ENCODE data around the gene CDK12. TPM values are rescaled to one million over a fixed set of nuclear protein-coding genes. Genes with fewer than 3 reads are reported as not detected.
"Not testable (repeated sequence)": the region's sequence is repeated elsewhere in the genome, so short reads cannot be mapped to it uniquely, and the experiment has no call there.

Gene CDK12
- total RNA-seq, 1 donor from 2014 or later: 93.5 TPM

GRCh38 chr17:39487946-39488345, 26.7 kb downstream of the CDK12 start:
- intact Hi-C loops (cut with micrococcal nuclease): no loop called here

- intact Hi-C loops (cut with micrococcal nuclease): not testable (repeated sequence)
Observed at GRCh38 chr17:39496921-39497320, 35.6 kb downstream of the CDK12 start.

GRCh38 chr17:39507511-39507910, 46.2 kb downstream of the CDK12 start:
- intact Hi-C loops (cut with micrococcal nuclease): no loop called here

GRCh38 chr17:39508987-39509386, 47.7 kb downstream of the CDK12 start:
- intact Hi-C loops (cut with micrococcal nuclease): no loop called here

- intact Hi-C loops (cut with micrococcal nuclease): no loop called here
Observed at GRCh38 chr17:39513309-39513708, 52.0 kb downstream of the CDK12 start.

GRCh38 chr17:39513915-39514314, 52.6 kb downstream of the CDK12 start:
- intact Hi-C loops (cut with micrococcal nuclease): no loop called here

GRCh38 chr17:39517224-39517623, 55.9 kb downstream of the CDK12 start:
- intact Hi-C loops (cut with micrococcal nuclease): no loop called here

GRCh38 chr17:39525801-39526506, 64.7 kb downstream of the CDK12 start:
- intact Hi-C loops (cut with micrococcal nuclease): no loop called here

GRCh38 chr17:39527220-39527813, 66.0 kb downstream of the CDK12 start:
- intact Hi-C loops (cut with micrococcal nuclease): no loop called here

GRCh38 chr17:39529455-39529854, 68.2 kb downstream of the CDK12 start:
- intact Hi-C loops (cut with micrococcal nuclease): no loop called here

- intact Hi-C loops (cut with micrococcal nuclease): no loop called here
Observed at GRCh38 chr17:39530513-39530912, 69.2 kb downstream of the CDK12 start.

GRCh38 chr17:39531252-39531651, 70.0 kb downstream of the CDK12 start:
- intact Hi-C loops (cut with micrococcal nuclease): no loop called here

- intact Hi-C loops (cut with micrococcal nuclease): no loop called here
Observed at GRCh38 chr17:39533891-39534290, 72.6 kb downstream of the CDK12 start.

- intact Hi-C loops (cut with micrococcal nuclease): no loop called here
Observed at GRCh38 chr17:39534768-39535405, 73.6 kb downstream of the CDK12 start.

GRCh38 chr17:39536468-39536867, 75.2 kb downstream of the CDK12 start:
- intact Hi-C loops (cut with micrococcal nuclease): no loop called here

- intact Hi-C loops (cut with micrococcal nuclease): not testable (repeated sequence)
Observed at GRCh38 chr17:39537364-39537763, 76.1 kb downstream of the CDK12 start.

- intact Hi-C loops (cut with micrococcal nuclease): no loop called here
Observed at GRCh38 chr17:39538866-39539265, 77.6 kb downstream of the CDK12 start.

GRCh38 chr17:39540611-39541010, 79.3 kb downstream of the CDK12 start:
- intact Hi-C loops (cut with micrococcal nuclease): loop anchor here (10.0 kb wide), 1 partner anchor 444 kb away; the partner anchor contains the start of gene PSMD3

- intact Hi-C loops (cut with micrococcal nuclease): loop anchor here (10.0 kb wide), 1 partner anchor 443 kb away; the partner anchor contains the start of gene PSMD3
Observed at GRCh38 chr17:39541652-39542051, 80.4 kb downstream of the CDK12 start.

GRCh38 chr17:39543176-39543575, 81.9 kb downstream of the CDK12 start:
- intact Hi-C loops (cut with micrococcal nuclease): loop anchor here (10.0 kb wide), 1 partner anchor 442 kb away; the partner anchor contains the start of gene PSMD3

- intact Hi-C loops (cut with micrococcal nuclease): loop anchor here (10.0 kb wide), 1 partner anchor 441 kb away; the partner anchor contains the start of gene PSMD3
Observed at GRCh38 chr17:39543664-39544063, 82.4 kb downstream of the CDK12 start.

- intact Hi-C loops (cut with micrococcal nuclease): loop anchor here (10.0 kb wide), 1 partner anchor 440 kb away; the partner anchor contains the start of gene PSMD3
Observed at GRCh38 chr17:39544361-39544760, 83.1 kb downstream of the CDK12 start.
